ENCODE measurements around the gene MON1B.

GRCh38 chr16:77169650-77170236, 21.2 kb upstream of the MON1B start:
- TF ChIP-seq CTCF (conservative IDR thresholded peaks at IDR 0.05; ENCODE audit: low read length) (peak; percentile 92), EZH2phosphoT487 (IDR thresholded peaks at IDR 0.05; ENCODE audit: borderline replicate concordance) (no peak)

Data from Loucy (cell line).